ENCODE measurements around the gene ATF7IP.
A peak's percentile ranks its signal among the peaks of the same experiment; 100 is the strongest.

DNA sequence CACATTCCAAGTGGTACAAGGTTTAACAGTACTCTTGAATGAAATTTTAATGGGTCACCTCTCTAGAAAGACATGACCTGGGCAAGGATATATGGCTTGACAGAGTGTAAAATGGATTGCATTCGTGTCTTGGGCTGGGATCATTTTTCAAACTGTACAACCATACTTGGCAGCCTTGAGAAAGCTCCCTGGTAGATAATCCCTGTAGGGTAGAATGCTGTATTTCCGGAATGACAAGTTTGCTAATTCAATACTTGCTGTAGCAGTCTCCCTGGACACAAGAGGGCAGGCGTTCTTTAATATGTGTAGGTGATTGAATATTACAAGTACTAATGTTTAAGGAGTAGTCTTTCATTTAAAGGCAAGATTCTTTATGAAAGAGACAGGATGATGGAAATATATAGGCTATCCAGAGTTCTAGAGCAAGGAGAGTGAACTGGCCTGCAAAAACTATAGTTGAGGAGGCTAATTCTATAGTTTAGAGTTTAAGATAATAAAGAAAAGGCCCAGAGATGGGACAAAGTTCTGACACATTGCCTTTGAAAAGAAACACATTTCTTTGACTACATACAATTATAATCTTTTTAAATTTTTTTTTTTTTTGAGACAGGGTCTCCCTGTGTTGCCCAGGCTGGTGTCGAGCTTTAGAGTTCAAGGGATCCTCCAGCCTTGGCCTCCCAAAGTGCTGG lies 148.8 kb downstream of the ATF7IP start:
- TF ChIP-seq, protein P1, sequence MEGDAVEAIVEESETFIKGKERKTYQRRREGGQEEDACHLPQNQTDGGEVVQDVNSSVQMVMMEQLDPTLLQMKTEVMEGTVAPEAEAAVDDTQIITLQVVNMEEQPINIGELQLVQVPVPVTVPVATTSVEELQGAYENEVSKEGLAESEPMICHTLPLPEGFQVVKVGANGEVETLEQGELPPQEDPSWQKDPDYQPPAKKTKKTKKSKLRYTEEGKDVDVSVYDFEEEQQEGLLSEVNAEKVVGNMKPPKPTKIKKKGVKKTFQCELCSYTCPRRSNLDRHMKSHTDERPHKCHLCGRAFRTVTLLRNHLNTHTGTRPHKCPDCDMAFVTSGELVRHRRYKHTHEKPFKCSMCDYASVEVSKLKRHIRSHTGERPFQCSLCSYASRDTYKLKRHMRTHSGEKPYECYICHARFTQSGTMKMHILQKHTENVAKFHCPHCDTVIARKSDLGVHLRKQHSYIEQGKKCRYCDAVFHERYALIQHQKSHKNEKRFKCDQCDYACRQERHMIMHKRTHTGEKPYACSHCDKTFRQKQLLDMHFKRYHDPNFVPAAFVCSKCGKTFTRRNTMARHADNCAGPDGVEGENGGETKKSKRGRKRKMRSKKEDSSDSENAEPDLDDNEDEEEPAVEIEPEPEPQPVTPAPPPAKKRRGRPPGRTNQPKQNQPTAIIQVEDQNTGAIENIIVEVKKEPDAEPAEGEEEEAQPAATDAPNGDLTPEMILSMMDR (IDR thresholded peaks at IDR 0.05), result peak in 1 of 3 experiments; percentile 16
- TF ChIP-seq POLR2A (IDR thresholded peaks at IDR 0.05), result no peak
